Osteoblast (primary cell): ENCODE measurements around the gene CXCR5. TPM values are rescaled to one million over a fixed set of nuclear protein-coding genes. Genes with fewer than 3 reads are reported as not detected.

Experiments used
- DNase-seq: peaks from one replicate; pipeline ENCODE4 v3.0.0; 2011; ENCODE audit warnings: low spot score, mixed read lengths; ENCODE audit not compliant: insufficient read length; ENCODE audit errors: missing footprints
- H2AFZ ChIP-seq: 2 replicates; pipeline ENCODE4 v1.6.0; 2011; ENCODE audit warnings: mild to moderate bottlenecking, low read length
- H3K27ac ChIP-seq: 2 replicates; pipeline ENCODE4 v1.5.1; 2011; ENCODE audit warnings: mild to moderate bottlenecking, low read depth, low read length, moderate library complexity
- H3K27me3 ChIP-seq: 2 replicates; pipeline ENCODE4 v1.6.0; 2012; ENCODE audit warnings: mild to moderate bottlenecking, control low read depth, inconsistent platforms, low read length, moderate library complexity; ENCODE audit not compliant: insufficient read depth
- H3K36me3 ChIP-seq: 2 replicates; pipeline ENCODE4 v1.5.1; 2011; ENCODE audit warnings: mild to moderate bottlenecking, low read length, control low read depth, moderate library complexity; ENCODE audit not compliant: insufficient read depth
- H3K4me1 ChIP-seq: 2 replicates; pipeline ENCODE4 v1.5.1; 2011; ENCODE audit warnings: mild to moderate bottlenecking, low read length, control low read depth, moderate library complexity; ENCODE audit not compliant: insufficient read depth
- H3K4me2 ChIP-seq: 2 replicates; pipeline ENCODE4 v1.6.0; 2011; ENCODE audit warnings: mild to moderate bottlenecking, low read length; ENCODE audit not compliant: insufficient read depth
- H3K4me3 ChIP-seq: fragments of 200-600 bp; sonication (generic); 3 replicates; pipeline ENCODE4 v1.5.1; 2012; ENCODE audit warnings: mild to moderate bottlenecking, low read length, inconsistent platforms; ENCODE audit not compliant: insufficient read depth
- H3K79me2 ChIP-seq: 2 replicates; pipeline ENCODE4 v1.6.0; 2012; ENCODE audit warnings: mild to moderate bottlenecking, low read length, control low read depth, inconsistent platforms; ENCODE audit not compliant: insufficient read depth
- H3K9me3 ChIP-seq: 2 replicates; pipeline ENCODE4 v1.5.1; 2011; ENCODE audit warnings: low read depth, low read length, control low read depth
- H4K20me1 ChIP-seq: 2 replicates; pipeline ENCODE4 v1.6.0; 2012; ENCODE audit warnings: mild to moderate bottlenecking, low read length, control low read depth; ENCODE audit not compliant: insufficient read depth
- total RNA-seq: library from RNA; depleted of rRNA; stranded (reverse); fragments of >200 nt; gene quantifications from 2 replicates; pipeline ENCODE4 v1.2.3, GENCODE V29; 2012
- TF ChIP-seq, protein P1 (sequence below): IDR thresholded peaks from 2 replicates; pipeline ENCODE4 v1.5.1; 2011; ENCODE audit warnings: mild to moderate bottlenecking, low read depth, low read length, moderate library complexity; ENCODE audit errors: extremely low read depth

Gene CXCR5
- total RNA-seq, 1 donor, result not detected

GRCh38 chr11:118896921-118897591 lies 13.4 kb downstream of the CXCR5 start:
- DNase-seq, result peak; percentile 87
- TF ChIP-seq, protein P1, sequence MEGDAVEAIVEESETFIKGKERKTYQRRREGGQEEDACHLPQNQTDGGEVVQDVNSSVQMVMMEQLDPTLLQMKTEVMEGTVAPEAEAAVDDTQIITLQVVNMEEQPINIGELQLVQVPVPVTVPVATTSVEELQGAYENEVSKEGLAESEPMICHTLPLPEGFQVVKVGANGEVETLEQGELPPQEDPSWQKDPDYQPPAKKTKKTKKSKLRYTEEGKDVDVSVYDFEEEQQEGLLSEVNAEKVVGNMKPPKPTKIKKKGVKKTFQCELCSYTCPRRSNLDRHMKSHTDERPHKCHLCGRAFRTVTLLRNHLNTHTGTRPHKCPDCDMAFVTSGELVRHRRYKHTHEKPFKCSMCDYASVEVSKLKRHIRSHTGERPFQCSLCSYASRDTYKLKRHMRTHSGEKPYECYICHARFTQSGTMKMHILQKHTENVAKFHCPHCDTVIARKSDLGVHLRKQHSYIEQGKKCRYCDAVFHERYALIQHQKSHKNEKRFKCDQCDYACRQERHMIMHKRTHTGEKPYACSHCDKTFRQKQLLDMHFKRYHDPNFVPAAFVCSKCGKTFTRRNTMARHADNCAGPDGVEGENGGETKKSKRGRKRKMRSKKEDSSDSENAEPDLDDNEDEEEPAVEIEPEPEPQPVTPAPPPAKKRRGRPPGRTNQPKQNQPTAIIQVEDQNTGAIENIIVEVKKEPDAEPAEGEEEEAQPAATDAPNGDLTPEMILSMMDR, result no peak
- Histone ChIP-seq H3K27ac (no peak overlapping the region), H3K4me3 (no peak overlapping the region), H3K4me2 (no peak overlapping the region), H3K27me3 (no peaks in the 10 kb centered on the region), H4K20me1 (peaks cover 25% of the 10 kb centered on the region), H3K36me3 (peaks cover 39% of the 10 kb centered on the region), H3K4me1 (no peaks in the 10 kb centered on the region), H2AFZ (no peak overlapping the region), H3K79me2 (peaks cover 3% of the 10 kb centered on the region), H3K9me3 (no peaks in the 10 kb centered on the region)

GRCh38 chr11:118897721-118898310 lies 14.1 kb downstream of the CXCR5 start:
- H4K20me1 ChIP-seq, result peaks cover 25% of the 10 kb centered on the region
- no peaks in the 10 kb centered on the region for H3K4me1 ChIP-seq
- TF ChIP-seq, protein P1, result no peak
- H3K9me3 ChIP-seq, result no peaks in the 10 kb centered on the region
- peak; percentile 75 for DNase-seq
- peaks cover 3% of the 10 kb centered on the region for H3K79me2 ChIP-seq
- H3K27me3 ChIP-seq, result no peaks in the 10 kb centered on the region
- no peak overlapping the region for H3K4me2 ChIP-seq
- no peak overlapping the region for H3K4me3 ChIP-seq
- H3K36me3 ChIP-seq, result peaks cover 39% of the 10 kb centered on the region
- no peak overlapping the region for H3K27ac ChIP-seq
- no peak overlapping the region for H2AFZ ChIP-seq

- H3K27me3 ChIP-seq, result no peaks in the 10 kb centered on the region
- H3K36me3 ChIP-seq, result peaks cover 44% of the 10 kb centered on the region
- peak; percentile 78 for DNase-seq
- no peaks in the 10 kb centered on the region for H3K9me3 ChIP-seq
- no peaks in the 10 kb centered on the region for H3K4me1 ChIP-seq
- no peak overlapping the region for H3K4me3 ChIP-seq
- peaks cover 29% of the 10 kb centered on the region for H4K20me1 ChIP-seq
- no peak overlapping the region for H3K27ac ChIP-seq
- H3K79me2 ChIP-seq, result peaks cover 6% of the 10 kb centered on the region
- no peak overlapping the region for H3K4me2 ChIP-seq
- TF ChIP-seq, protein P1, result no peak
- no peak overlapping the region for H2AFZ ChIP-seq
Observed at GRCh38 chr11:118898400-118899295, 15.0 kb downstream of the CXCR5 start.

DNA sequence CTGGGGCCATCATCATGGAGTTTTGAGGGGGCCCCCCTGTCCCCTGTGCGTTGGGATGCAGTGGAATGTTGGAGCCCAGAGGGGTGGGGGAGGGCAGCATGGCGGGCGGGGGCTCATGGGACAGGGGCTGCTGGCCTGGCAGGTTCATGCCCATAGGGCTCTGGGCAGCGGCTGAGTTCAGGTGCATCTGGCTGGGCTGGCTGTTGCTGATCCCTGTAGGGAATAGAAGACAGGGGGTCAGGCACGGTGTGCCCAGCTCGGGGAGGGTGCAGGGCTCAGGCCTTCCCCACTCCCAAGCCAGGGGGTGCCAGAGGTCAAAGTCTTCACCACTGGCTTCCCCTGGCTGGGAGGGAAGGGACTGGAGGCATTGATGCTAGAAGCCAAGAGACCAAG lies 15.6 kb downstream of the CXCR5 start:
- no peaks in the 10 kb centered on the region for H3K4me1 ChIP-seq
- H4K20me1 ChIP-seq, result peaks cover 33% of the 10 kb centered on the region
- no peak overlapping the region for H3K4me3 ChIP-seq
- peak; percentile 60 for DNase-seq
- TF ChIP-seq, protein P1, result no peak
- H2AFZ ChIP-seq, result no peak overlapping the region
- H3K27me3 ChIP-seq, result no peaks in the 10 kb centered on the region
- H3K36me3 ChIP-seq, result peaks cover 50% of the 10 kb centered on the region
- H3K9me3 ChIP-seq, result no peaks in the 10 kb centered on the region
- H3K4me2 ChIP-seq, result no peak overlapping the region
- no peak overlapping the region for H3K27ac ChIP-seq
- H3K79me2 ChIP-seq, result peaks cover 8% of the 10 kb centered on the region
